K562 (cell line): Measurements from ENCODE around the gene MLST8. TPM values are rescaled to one million over a fixed set of nuclear protein-coding genes. Genes with fewer than 3 reads are reported as not detected.

Source experiments
- CBFA2T3 ChIP-seq: fragments of 450-650 bp; IDR thresholded peaks from 2 replicates; pipeline ENCODE4 v1.6.1; 2017
- ESRRA ChIP-seq: fragments of 450-650 bp; IDR thresholded peaks from 2 replicates; pipeline ENCODE4 v1.6.1; 2014; ENCODE audit warnings: low read depth, mild to moderate bottlenecking, moderate library complexity, borderline replicate concordance
- FOXK1 ChIP-seq: sonication (generic); formaldehyde crosslinking; IDR thresholded peaks from 2 replicates; pipeline ENCODE4 v1.8.0; 2022; ENCODE audit warnings: missing genetic modification reagents, mild to moderate bottlenecking, borderline replicate concordance
- GTF2A2 ChIP-seq: IDR thresholded peaks from 2 replicates; pipeline ENCODE4 v1.6.1; 2016; ENCODE audit warnings: mild to moderate bottlenecking, missing genetic modification characterization, missing compliant biosample characterization
- HOMEZ ChIP-seq: fragments of 250-450 bp; sonication (Bioruptor Pico); IDR thresholded peaks from 2 replicates; pipeline ENCODE4 v1.4.0; 2020; ENCODE audit warnings: mild to moderate bottlenecking, moderate library complexity
- MYNN ChIP-seq, 2 experiments: sonication (generic); formaldehyde crosslinking in 1 of 2; IDR thresholded peaks; 2 replicates each; pipeline versions ENCODE4 v1.5.0 to v1.6.1; 2016 to 2020; ENCODE audit warnings: antibody characterized with exemption in 1 of 2, missing genetic modification reagents in 1 of 2
- RBFOX2 ChIP-seq: fragments of 200-400 bp; formaldehyde crosslinking; IDR thresholded peaks from 2 replicates; pipeline ENCODE4 v1.6.1; 2017; ENCODE audit warnings: low read depth, mild to moderate bottlenecking, low read length, moderate library complexity
- SRF ChIP-seq, 2 experiments: fragments of 250-450, 450-650 bp in 1 of 2; sonication (Bioruptor Pico) in 1 of 2; sonication (generic) in 1 of 2; formaldehyde crosslinking; IDR thresholded peaks; 2 replicates each; pipeline versions ENCODE4 v1.5.0 to v1.5.1; 2020 to 2022; ENCODE audit warnings: mild to moderate bottlenecking in 1 of 2, missing genetic modification reagents in 1 of 2
- SUPT5H ChIP-seq: fragments of 450-650 bp; IDR thresholded peaks from 2 replicates; pipeline ENCODE4 v1.6.1; 2016
- WHSC1 ChIP-seq: IDR thresholded peaks from one replicate; pipeline ENCODE4 v1.6.1; 2012; ENCODE audit warnings: low read length, control low read depth, inconsistent platforms
- XRCC4 ChIP-seq: IDR thresholded peaks from one replicate; pipeline ENCODE4 v1.6.1; 2011; ENCODE audit not compliant: insufficient read depth, insufficient read length; ENCODE audit errors: extremely low read depth
- ZNF830 ChIP-seq: fragments of 250-450 bp; sonication (Bioruptor Pico); IDR thresholded peaks from 2 replicates; pipeline ENCODE4 v1.5.0; 2021; ENCODE audit warnings: mild to moderate bottlenecking
- polyA plus RNA-seq, 8 experiments: library from polyadenylated mRNA; depleted of rRNA in 4 of 8; stranded (reverse) in 5 of 8; unstranded in 3 of 8; fragments of >200 nt; fragmentation: Nextera tagmentation in 2 of 8; fragmentation: Illumina TruSeq in 1 of 8; extraction: Ambion mirVana in 2 of 8; extraction: Trizol in 1 of 8; gene quantifications; 2 replicates each; pipeline versions ENCODE4 v1.2.1 to v1.2.3, GENCODE V29; 2011 to 2014; ENCODE audit warnings: inconsistent platforms in 1 of 8, missing spikeins in 1 of 8
- total RNA-seq, 7 experiments: library from RNA; depleted of rRNA in 6 of 7; stranded (reverse); fragments of >200 nt in 6 of 7; fragmentation: Illumina TruSeq in 2 of 7; extraction: Trizol in 2 of 7; gene quantifications; 2 replicates each; pipeline versions ENCODE4 v1.2.1 to v1.2.3, GENCODE V29; 2011 to 2021; ENCODE audit warnings: low replicate concordance in 1 of 7

The MLST8 gene
- total and polyA plus RNA-seq, 9 of the 15 experiments (the other 6 are each of a cell fraction or from before 2014, with no cell fraction given): 1.5 to 116 (median 43.3) TPM

GRCh38 chr16:2235695-2236336 lies 30.6 kb downstream of the MLST8 start (continued):
- TF ChIP-seq MYNN (IDR thresholded peaks at IDR 0.05) (0 out of 2 replicates have a peak, but pooled peaks have one; percentile 10), MYNN (CRISPR knock-in tag; IDR thresholded peaks at IDR 0.05) (no peak), HOMEZ (CRISPR knock-in tag) (no peak), RBFOX2 (peak; percentile 8; the same call in 1 of the 2 replicates), ZNF830 (CRISPR knock-in tag) (no peak), FOXK1 (CRISPR knock-in tag) (no peak), SUPT5H (peak; percentile 63; the same call in 1 of the 2 replicates), GTF2A2 (tag) (no peak), CBFA2T3 (no peak), XRCC4 (no peak), ESRRA (no peak), SRF (CRISPR knock-in tag; IDR thresholded peaks at IDR 0.05) (no peak), WHSC1 (no peak)
